GM12878 (cell line): Measurements from ENCODE around the gene WDHD1.

ENCODE experiments used
- BRCA1 ChIP-seq: IDR thresholded peaks from 2 replicates; pipeline ENCODE4 v1.6.1; 2011; ENCODE audit warnings: low read depth, low read length, improper control_type of control experiment
- CEBPB ChIP-seq, 2 experiments: fragments of 150-350 bp in 1 of 2; IDR thresholded peaks; 2 replicates each; pipeline ENCODE4 v1.6.1; 2012 to 2014; ENCODE audit warnings: low read depth in 2 of 2, low read length in 2 of 2, borderline replicate concordance in 1 of 2, inconsistent platforms in 1 of 2
- KDM1A ChIP-seq: fragments of 200-600 bp; sonication (generic); IDR thresholded peaks from 2 replicates; pipeline ENCODE4 v1.6.1; 2016; ENCODE audit warnings: borderline replicate concordance
- PAX8 ChIP-seq: fragments of 450-650 bp; IDR thresholded peaks from 2 replicates; pipeline ENCODE4 v1.6.1; 2017; ENCODE audit warnings: mild to moderate bottlenecking, moderate library complexity
- RAD21 ChIP-seq: IDR thresholded peaks from 2 replicates; pipeline ENCODE4 v1.6.1; 2011; ENCODE audit warnings: mild to moderate bottlenecking, low read depth, low read length, moderate library complexity; ENCODE audit not compliant: insufficient read depth

DNA sequence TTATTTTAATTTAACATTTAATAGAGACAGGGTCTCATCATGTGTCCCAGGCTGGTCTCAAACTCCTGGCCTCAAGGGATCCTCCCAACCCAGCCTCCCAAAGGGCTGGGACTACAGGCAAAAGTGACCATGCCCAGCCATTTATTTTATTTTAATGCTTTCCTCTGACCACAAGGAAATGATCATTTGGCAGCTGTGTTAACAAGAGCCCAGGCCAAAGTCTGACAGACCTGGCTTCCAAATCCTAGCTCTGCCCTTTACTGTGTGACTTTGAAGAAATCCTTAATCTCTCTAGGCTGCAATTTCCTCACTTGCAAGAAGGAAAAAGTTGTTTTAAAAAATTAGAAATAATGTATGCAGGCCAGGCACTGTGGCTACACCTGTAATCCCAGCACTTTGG lies 107.6 kb downstream of the WDHD1 start:
- TF ChIP-seq RAD21: no peak
- no peak for TF ChIP-seq BRCA1
- TF ChIP-seq KDM1A: no peak
- TF ChIP-seq PAX8: no peak
- TF ChIP-seq CEBPB (IDR thresholded peaks at IDR 0.05; ENCODE audit: borderline replicate concordance in 1 of 2, low read depth in 2 of 2, low read length in 2 of 2): no peak
